OCI-LY7 (cell line): Measurements from ENCODE around the gene MBTPS1. TPM values are rescaled to one million over a fixed set of nuclear protein-coding genes. Genes with fewer than 3 reads are reported as not detected.

ENCODE experiments used
- BruUV-seq: library from RNA; stranded (reverse); fragments of 400-500 nt; replicated peaks from 2 replicates; lab custom pipeline; 2021; lab: Mats Ljungman, UMichigan
- CTCF ChIA-PET: fragments of 300-600 bp; sonication (Branson Sonifier 250); formaldehyde crosslinking; loops from one replicate; lab custom pipeline; 2022; ENCODE audit warnings: antibody characterized with exemption; ENCODE audit not compliant: unreplicated experiment; lab: Charles Lee
- POLR2A ChIA-PET: fragments of 300-600 bp; sonication (Branson Sonifier 250); formaldehyde crosslinking; loops from one replicate; lab custom pipeline; 2022; ENCODE audit warnings: antibody characterized with exemption; lab: Charles Lee
- DNase-seq: peaks from one replicate; pipeline ENCODE4 v3.0.0-alpha.2; 2015; ENCODE audit warnings: low spot score
- H2AFZ ChIP-seq: fragments of 200-600 bp; sonication (generic), shearing (Covaris generic); 2 replicates; pipeline ENCODE4 v1.6.1; 2014; ENCODE audit warnings: mild to moderate bottlenecking, antibody characterized with exemption, low read length, moderate library complexity
- H3K27ac ChIP-seq: fragments of 200-600 bp; sonication (generic); 2 replicates; pipeline ENCODE4 v1.5.1; 2014; ENCODE audit warnings: mixed run types, low read depth, mild to moderate bottlenecking, moderate library complexity, low read length, inconsistent platforms; ENCODE audit not compliant: poor library complexity, severe bottlenecking
- H3K36me3 ChIP-seq: fragments of 200-600 bp; sonication (generic); 2 replicates; pipeline ENCODE4 v1.6.1; 2014; ENCODE audit warnings: mild to moderate bottlenecking, antibody characterized with exemption, low read length, moderate library complexity, mixed read lengths; ENCODE audit not compliant: insufficient read depth
- H3K4me1 ChIP-seq: fragments of 200-600 bp; sonication (generic); 2 replicates; pipeline ENCODE4 v1.5.1; 2014; ENCODE audit warnings: mild to moderate bottlenecking, low read length; ENCODE audit not compliant: insufficient read depth, poor library complexity, severe bottlenecking
- H3K4me2 ChIP-seq: fragments of 200-600 bp; sonication (generic); 2 replicates; pipeline ENCODE4 v1.6.1; 2014; ENCODE audit warnings: mild to moderate bottlenecking, low read length
- H3K4me3 ChIP-seq: fragments of 200-600 bp; sonication (generic); 2 replicates; pipeline ENCODE4 v1.5.1; 2014; ENCODE audit warnings: mild to moderate bottlenecking, low read depth, low read length; ENCODE audit not compliant: poor library complexity, severe bottlenecking
- H3K79me2 ChIP-seq: fragments of 200-600 bp; sonication (generic); 2 replicates; pipeline ENCODE4 v1.6.1; 2016; ENCODE audit warnings: low read depth, mild to moderate bottlenecking, low read length, moderate library complexity, mixed read lengths; ENCODE audit not compliant: insufficient read depth
- H3K9me2 ChIP-seq: fragments of 200-600 bp; sonication (generic); 2 replicates; pipeline ENCODE4 v1.6.1; 2016; ENCODE audit warnings: mild to moderate bottlenecking, low read length, mixed read lengths; ENCODE audit not compliant: insufficient read depth
- H3K9me3 ChIP-seq: fragments of 200-600 bp; sonication (generic); 2 replicates; pipeline ENCODE4 v1.6.1; 2014; ENCODE audit warnings: mild to moderate bottlenecking, mixed run types, low read length, mixed read lengths
- H4K20me1 ChIP-seq: fragments of 200-600 bp; sonication (generic); 2 replicates; pipeline ENCODE4 v1.6.1; 2014; ENCODE audit warnings: mild to moderate bottlenecking, antibody characterized with exemption, low read length, moderate library complexity, mixed read lengths; ENCODE audit not compliant: insufficient read depth
- CTCF ChIP-seq: fragments of 200-600 bp; sonication (generic); conservative IDR thresholded peaks from 2 replicates; pipeline ENCODE4 v1.5.1; 2014; ENCODE audit warnings: mild to moderate bottlenecking, antibody characterized with exemption, low read length, moderate library complexity, mixed read lengths
- EZH2phosphoT487 ChIP-seq: fragments of 200-600 bp; sonication (generic); IDR thresholded peaks from 2 replicates; pipeline ENCODE4 v1.6.1; 2018; ENCODE audit warnings: low read depth, borderline replicate concordance, mild to moderate bottlenecking, mixed run types, antibody characterized with exemption, low read length, moderate library complexity, mixed read lengths
- intact Hi-C: fragments of 100-400 bp; cut with micrococcal nuclease; formaldehyde crosslinking; loops from one replicate; pipeline ENCODE4 v1.10.0; 2022; ENCODE audit not compliant: unreplicated experiment
- total RNA-seq, 2 experiments: library from RNA; depleted of rRNA in 1 of 2; stranded (reverse); fragments of >200 nt in 1 of 2; shearing (Covaris generic) in 1 of 2; gene quantifications; 2 replicates each; pipeline ENCODE4 v1.2.3, GENCODE V29; 2014 to 2022

Gene MBTPS1
- total RNA-seq, 2 experiments from 2014 or later = 49.6 to 65.2 TPM

GRCh38 chr16:84075376-84075775, 41.4 kb downstream of the MBTPS1 start:
- POLR2A ChIA-PET = no interaction called here
- intact Hi-C loops = no loop called here
- H4K20me1 ChIP-seq = no peaks in the 10 kb centered on the region
- H3K36me3 ChIP-seq = peaks cover 84% of the 10 kb centered on the region
- CTCF ChIA-PET = no interaction called here
- no peaks in the 10 kb centered on the region for H3K4me1 ChIP-seq
- TF ChIP-seq CTCF (no peak), EZH2phosphoT487 (no peak)
- no TSS peak for BruUV-seq
- H3K79me2 ChIP-seq = 0 out of 2 replicates have a peak, but pooled peaks cover 3% of the 10 kb centered on the region
- no peaks in the 10 kb centered on the region for H3K9me3 ChIP-seq
- H3K27ac ChIP-seq = no peak overlapping the region
- H2AFZ ChIP-seq = no peak overlapping the region
- DNase-seq = no peak
- no peak overlapping the region for H3K4me2 ChIP-seq
- H3K4me3 ChIP-seq = no peak overlapping the region
- H3K9me2 ChIP-seq = no peaks in the 10 kb centered on the region

GRCh38 chr16:84074721-84075120, 42.0 kb downstream of the MBTPS1 start:
- CTCF ChIA-PET = no interaction called here
- H3K36me3 ChIP-seq = peaks cover 84% of the 10 kb centered on the region

More at GRCh38 chr16:84074721-84075120, 42.0 kb downstream of the MBTPS1 start:
- no TSS peak for BruUV-seq
- H3K79me2 ChIP-seq = 0 out of 2 replicates have a peak, but pooled peaks cover 3% of the 10 kb centered on the region
- H3K9me3 ChIP-seq = no peaks in the 10 kb centered on the region
- intact Hi-C loops = no loop called here
- POLR2A ChIA-PET = no interaction called here
- DNase-seq = no peak
- H4K20me1 ChIP-seq = no peaks in the 10 kb centered on the region
- no peak overlapping the region for H3K4me3 ChIP-seq
- H3K4me2 ChIP-seq = no peak overlapping the region
- TF ChIP-seq CTCF (no peak), EZH2phosphoT487 (no peak)
- no peaks in the 10 kb centered on the region for H3K9me2 ChIP-seq
- no peak overlapping the region for H2AFZ ChIP-seq
- no peak overlapping the region for H3K27ac ChIP-seq
- no peaks in the 10 kb centered on the region for H3K4me1 ChIP-seq
